NCI-H1417 treated with DMSO at 0.1 percent for 48 hours (cell line): ENCODE measurements around the gene EPB41.
"Not testable (repeated sequence)": the region's sequence is repeated elsewhere in the genome, so short reads cannot be mapped to it uniquely, and the experiment has no call there.

Source experiments
- DNase-seq: peaks from one replicate; lab custom pipeline; 2025; lab: John Stamatoyannopoulos, UW

The EPB41 gene

DNA sequence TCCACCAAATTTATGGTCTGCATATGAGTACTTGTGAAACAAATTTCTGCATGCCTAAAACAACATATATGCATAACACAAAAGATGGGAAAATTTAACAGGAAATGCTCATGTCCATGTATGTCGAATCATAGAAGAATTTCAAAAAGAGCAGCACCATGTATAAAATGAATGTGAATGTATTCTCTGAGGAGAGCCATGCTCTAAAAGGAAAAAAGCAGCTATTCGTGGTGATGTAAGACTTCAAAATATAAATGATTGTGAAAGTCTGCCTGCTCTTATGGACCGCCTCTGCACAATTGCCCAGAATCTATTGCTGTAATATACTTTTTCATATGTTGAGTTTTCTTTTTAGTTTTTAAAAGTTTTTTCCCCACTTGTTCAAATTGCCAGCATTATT, 66.8 kb downstream of the EPB41 start:
- no peak for DNase-seq

- no peak for DNase-seq
These were observed 67.8 kb downstream of the EPB41 start for GRCh38 chr1:28982198-28982597.

DNA sequence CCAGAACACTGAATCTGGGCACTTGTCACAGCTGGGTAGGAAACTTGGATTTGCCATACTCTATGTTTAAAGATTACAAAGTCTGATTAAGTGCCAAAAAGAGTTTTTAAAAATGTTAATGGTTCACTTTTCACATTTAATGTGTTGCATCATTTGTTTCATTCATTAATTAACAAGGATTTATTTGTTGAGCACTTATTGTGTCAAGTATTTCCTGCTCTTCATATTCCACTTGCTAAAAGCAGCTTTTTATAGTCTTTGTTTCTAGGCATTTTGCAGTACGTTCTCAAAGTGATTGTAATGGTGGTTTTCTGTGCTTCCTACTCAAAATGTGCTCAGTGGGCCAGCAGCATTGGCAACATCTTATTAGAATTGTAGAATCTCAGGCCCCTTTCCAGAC, 68.7 kb downstream of the EPB41 start:
- no peak for DNase-seq

- no peak for DNase-seq
These were observed 69.3 kb downstream of the EPB41 start for GRCh38 chr1:28983509-28984310.

DNA sequence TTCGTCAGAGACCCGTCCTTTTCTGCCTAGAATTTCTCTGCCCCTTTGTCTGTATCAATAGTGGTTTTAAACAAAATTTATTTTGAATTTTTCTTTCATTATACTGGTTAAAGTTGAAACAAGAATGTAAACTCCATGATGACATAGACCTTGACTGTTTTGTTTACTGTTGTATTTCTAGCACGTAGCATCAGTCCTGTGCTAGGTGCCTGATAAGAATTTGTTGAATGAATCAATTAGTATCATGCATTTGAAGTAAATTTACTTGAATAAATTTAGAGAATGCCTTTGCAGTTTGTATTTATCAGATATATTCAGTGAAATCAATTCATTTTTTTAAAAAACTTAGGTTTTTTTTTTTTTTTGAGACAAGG, 69.9 kb downstream of the EPB41 start:
- no peak for DNase-seq

DNA sequence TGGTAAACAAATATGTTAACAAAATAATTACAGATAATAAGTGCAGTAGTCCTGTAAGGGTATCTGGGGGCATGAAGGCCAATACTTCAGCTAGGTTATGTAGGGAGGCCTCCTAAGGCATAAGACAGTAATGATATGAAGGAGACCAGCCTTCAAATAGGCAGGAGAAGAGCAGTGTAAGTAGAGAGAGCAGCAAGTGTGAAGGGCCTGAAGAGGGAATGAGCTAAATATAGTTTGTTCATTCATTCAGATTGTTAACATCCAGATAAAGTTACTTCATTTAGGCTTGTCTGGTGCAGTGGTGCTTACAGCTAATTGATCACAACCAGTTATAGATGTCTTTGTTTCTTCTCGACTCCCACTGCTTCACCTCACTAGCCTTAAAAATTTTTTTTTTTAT, 71.1 kb downstream of the EPB41 start:
- DNase-seq: no peak

DNA sequence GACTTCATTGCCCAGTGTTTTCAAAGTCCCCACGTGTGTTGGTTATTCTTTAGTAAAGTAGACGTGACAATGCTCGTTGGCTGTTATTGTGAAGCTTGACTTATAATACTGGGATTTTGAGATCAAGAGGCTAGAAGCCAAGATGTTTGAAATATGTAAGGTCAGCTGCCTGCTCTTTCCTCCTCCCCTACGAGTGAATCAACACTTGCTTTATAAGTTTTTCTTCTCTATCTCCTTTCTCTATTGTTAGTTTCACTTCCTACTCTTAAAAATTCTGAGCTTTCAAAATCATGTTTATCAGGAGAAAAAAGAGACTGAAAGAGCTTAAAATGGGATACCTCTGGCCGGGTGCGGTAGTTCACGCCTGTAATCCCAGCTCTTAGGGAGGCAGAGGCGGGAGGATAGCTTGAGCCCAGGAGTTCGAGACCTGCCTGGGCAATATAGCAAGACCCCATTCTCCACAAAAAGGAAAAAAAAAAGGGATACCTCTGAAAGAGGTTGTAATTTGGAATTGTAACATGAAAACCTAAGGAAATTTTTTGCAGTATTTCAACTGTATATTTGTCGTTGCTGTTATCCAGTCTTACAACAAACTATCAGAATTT, 72.0 kb downstream of the EPB41 start:
- no peak for DNase-seq

- no peak for DNase-seq
These were observed 88.4 kb downstream of the EPB41 start for GRCh38 chr1:29002792-29003191.

- DNase-seq: no peak
These were observed 89.9 kb downstream of the EPB41 start for GRCh38 chr1:29004288-29004687.

DNA sequence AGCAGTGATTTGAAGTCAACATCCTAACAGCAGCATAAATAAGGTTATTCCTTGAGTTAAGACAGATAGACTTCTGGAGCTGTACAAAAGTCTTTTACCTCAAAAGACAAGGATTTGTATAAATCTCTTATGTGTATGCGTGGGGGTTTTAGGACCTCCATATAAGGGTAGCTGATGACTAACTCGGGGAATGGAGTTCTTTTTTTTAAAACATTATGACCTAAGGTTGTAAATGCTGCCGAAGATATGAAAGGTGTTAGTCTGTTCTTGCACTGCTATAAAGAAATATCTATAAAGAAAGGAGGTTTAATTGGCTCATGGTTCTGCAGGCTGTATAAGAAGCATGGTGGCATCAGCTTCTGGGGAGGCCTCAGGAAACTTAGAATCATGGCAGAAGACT, 90.4 kb downstream of the EPB41 start:
- no peak for DNase-seq

GRCh38 chr1:29011775-29012174, 97.4 kb downstream of the EPB41 start:
- DNase-seq: no peak

DNA sequence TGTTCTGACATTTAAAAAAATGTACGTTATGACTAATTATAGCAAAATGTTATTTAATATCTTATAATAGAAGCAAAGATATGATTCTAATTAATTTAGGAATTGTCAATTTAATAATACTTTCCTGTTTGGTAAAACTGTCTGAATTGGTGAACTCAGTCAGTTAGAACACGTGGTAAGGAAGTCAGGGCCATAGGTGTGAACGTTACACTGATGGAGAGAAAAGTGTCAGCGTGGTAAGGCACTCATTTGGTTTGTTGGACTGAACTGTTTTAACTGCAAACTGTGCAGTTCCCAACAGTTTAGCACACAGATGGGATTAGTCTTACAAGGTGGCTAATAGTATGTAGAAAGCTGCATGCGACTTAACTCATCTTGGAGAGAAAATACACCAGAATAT, 102.9 kb downstream of the EPB41 start:
- DNase-seq: no peak

DNA sequence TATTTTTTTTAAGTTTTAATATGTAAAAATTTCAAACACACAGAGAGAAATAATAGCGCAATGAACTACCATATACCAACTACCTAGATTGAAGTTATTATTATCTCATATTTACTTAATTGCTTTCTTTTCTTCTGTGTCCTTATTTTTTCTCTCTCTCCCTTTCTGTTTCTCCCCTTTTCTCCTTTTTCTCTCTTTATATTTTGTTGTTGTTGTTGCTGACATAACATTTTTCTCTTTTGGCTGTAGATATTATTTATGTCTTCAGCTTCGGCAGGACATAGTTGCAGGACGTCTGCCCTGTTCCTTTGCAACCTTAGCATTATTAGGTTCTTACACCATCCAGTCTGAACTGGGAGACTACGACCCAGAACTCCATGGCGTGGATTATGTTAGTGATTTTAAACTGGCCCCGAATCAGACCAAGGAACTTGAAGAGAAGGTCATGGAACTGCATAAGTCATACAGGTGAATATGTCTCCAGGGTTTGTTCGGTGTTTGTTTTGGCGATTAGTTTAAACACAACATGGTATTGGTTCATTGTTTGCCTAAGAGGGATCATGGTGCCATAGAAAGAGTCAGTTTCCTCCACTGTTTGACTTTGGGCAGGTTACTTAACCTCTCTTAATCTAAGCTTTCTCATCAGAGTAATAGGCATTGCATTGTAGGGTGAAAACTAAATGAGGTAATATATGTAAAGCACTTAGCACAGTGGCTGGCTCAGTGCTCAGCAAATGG, 103.8 kb downstream of the EPB41 start:
- DNase-seq: no peak

- no peak for DNase-seq
These were observed 108.3 kb downstream of the EPB41 start for GRCh38 chr1:29022620-29023019.

DNA sequence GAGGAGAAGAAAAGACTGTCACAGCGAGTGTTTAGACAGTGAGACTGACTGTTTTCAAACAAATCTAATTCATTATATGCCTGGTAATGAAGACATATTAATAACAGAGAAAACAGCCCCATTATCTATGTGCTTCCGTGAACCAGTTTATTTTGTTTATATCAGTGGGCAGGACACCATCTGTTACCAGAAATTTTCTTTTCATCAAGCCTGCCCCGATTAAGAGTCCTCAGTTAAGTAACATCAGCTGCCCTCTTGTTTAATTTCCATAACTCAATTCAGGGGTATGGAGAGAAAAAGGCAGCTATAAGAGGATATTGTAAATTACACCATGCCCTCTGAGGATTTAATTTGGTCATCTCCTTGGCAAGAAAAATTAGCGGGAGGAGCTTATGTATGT, 115.3 kb downstream of the EPB41 start:
- DNase-seq: peak; percentile 50

DNA sequence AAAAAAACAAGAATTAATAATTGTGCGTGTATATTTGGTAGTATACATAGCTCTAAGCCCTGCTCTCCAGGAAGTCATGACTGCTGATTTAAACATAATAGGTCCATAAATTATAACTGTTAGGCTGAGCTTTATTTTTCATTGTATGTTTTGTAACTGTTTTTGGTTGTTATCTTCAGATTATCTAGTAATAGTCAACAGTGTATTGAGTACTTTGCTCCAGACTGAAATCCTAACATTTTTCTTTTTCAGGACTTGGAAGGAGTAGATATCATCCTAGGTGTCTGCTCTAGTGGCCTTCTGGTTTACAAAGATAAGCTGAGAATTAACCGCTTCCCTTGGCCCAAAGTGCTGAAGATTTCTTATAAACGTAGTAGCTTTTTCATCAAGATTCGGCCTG, 118.5 kb downstream of the EPB41 start:
- DNase-seq: no peak

- peak; percentile 14 for DNase-seq
These were observed 119.6 kb downstream of the EPB41 start for GRCh38 chr1:29033829-29034466.

DNA sequence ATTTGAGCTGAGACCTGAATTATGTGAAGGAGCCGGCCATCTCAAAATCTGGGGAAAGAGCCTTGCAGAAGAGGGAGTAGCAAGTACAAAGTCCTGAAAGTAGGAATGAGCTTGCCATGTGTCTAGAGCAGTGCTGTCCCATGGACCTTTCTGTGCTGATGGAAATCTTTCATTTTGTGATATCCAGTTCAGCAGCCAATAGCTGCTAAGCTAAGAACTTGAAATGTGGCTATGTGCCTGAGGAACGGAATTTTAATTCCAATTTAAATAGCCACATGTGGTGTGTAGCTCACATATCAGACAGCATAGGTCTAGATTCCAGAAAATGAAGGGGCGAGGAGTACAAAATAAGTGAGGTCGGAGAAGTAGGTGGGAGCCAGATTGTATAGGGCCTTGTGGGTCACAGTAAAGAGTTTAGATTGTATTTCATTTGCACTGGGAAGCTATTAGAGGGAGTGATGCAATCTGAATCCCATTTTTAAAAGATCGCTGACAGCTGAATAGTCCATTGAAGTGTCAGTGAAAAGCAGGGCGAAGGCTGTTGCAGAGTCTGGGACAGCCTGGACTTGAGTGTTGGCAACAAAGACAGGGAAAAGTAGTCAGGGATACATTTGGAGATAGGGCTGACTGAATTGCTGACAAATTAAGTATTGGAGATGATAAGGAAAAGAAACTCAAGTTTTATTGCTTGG, 129.1 kb downstream of the EPB41 start:
- no peak for DNase-seq

GRCh38 chr1:29044010-29044409, 129.6 kb downstream of the EPB41 start:
- DNase-seq: no peak

- DNase-seq: not testable (repeated sequence)
These were observed 131.3 kb downstream of the EPB41 start for GRCh38 chr1:29045663-29046062.

- no peak for DNase-seq
These were observed 132.8 kb downstream of the EPB41 start for GRCh38 chr1:29047142-29047541.

- DNase-seq: no peak
These were observed 135.8 kb downstream of the EPB41 start for GRCh38 chr1:29050166-29050565.
